ENCODE data around the gene OR52B2.
"Not testable (repeated sequence)": the region's sequence is repeated elsewhere in the genome, so short reads cannot be mapped to it uniquely, and the experiment has no call there.

The OR52B2 gene

DNA sequence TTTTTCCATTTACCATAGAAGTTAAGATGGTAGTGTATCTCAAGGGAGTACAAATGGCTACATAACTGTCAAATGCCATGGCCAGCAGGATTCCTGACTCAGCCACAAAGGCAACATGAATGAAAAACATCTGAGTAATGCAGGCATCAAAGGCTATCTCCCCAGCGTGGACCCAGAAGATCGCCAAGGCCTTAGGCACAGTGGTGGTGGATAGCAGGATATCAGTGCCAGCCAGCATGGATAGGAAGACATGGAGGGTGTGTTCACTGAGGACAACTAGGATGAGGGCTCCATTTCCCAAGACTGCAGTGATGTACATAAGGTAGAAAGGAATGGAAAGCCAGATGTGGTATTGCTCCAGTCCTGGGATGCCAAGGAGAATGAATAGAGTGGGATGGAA, 18.0 kb downstream of the OR52B2 start:
- DNase-seq: no peak

DNA sequence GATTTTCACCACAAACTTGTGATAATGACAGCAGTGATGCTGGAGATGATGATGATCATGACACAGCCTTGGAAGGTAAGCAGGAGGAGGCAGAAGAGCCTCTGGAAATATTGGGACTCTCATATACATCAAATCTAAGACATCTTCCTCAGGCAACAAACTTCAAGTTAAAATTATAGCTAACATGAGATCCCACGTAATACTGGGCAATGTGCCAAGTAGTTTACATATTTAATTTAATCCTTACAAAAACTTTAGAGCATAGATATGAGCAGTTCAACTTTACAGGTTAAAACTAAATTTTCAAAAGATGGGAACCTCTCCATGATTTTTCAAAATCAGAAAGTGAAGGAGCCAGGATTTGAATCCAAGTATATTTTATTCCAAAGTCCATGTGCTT, 19.0 kb downstream of the OR52B2 start:
- no peak for DNase-seq

DNA sequence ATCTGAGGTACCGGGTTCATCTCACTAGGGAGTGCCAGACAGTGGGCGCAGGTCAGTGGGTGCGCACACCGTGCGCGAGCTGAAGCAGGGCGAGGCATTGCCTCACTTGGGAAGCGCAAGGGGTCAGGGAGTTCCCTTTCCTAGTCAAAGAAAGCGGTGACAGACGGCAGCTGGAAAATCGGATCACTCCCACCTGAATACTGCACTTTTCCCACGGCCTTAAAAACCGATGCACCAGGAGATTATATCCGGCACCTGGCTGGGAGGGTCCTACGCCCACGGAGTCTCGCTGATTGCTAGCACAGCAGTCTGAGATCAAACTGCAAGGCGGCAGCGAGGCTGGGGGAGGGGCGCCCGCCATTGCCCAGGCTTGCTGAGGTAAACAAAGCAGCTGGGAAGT, 26.4 kb downstream of the OR52B2 start:
- DNase-seq: not testable (repeated sequence)

DNA sequence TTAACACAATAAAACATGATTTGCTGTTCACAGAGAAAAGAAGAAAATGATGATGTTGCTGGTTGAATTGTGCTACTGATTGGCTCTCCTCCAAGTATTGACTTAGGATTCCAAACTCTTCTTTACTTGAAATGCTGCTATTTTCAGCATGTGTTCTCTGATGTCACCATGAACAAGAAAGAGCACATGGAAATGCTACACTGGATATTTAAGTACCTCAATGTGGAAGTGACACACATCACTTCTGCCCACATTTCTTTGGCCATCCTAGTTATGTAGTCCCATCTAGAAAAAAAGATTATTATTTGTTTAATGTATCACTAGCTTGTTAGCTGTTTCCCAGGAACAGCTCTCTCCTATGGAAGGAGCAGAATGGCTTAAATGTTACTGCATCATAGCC, 27.2 kb downstream of the OR52B2 start:
- no peak for DNase-seq

DNA sequence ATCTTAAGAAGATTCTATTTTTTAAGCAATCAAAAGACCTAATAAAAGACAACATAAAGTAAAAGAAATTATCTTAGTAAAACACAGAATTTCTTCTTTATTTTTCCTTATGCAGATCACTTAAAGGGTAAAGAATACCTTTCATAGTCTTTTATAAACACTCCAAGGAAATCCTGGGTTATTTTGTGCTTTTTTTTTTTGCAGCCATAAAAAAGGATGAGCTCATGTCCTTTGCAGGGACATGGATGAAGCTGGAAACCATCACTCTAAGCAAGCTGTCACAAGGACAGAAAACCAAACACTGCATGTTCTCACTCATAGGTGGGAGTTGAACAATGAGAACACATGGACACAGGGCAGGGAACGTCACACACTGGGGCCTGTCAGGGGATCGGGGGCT, 34.2 kb downstream of the OR52B2 start:
- DNase-seq: not testable (repeated sequence)

DNA sequence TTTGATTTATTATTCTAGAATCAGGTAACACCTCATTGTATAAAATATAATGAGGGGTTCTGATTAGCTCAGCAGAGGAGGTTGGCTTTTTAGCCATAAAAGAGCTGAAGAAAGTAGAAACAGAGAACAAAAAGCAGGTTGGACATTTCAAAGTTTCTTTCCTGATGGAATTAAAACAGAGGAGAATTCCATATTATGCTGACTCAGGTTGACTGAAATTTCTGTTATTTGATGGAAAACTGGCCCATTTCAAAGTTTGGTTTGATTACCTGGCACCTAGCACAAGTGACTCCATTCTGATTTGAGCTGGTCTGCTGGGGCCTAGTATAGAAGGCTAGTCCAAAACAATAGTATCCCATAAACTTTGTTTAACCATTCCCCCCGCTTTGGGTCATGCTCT, 37.7 kb downstream of the OR52B2 start:
- DNase-seq: no peak

DNA sequence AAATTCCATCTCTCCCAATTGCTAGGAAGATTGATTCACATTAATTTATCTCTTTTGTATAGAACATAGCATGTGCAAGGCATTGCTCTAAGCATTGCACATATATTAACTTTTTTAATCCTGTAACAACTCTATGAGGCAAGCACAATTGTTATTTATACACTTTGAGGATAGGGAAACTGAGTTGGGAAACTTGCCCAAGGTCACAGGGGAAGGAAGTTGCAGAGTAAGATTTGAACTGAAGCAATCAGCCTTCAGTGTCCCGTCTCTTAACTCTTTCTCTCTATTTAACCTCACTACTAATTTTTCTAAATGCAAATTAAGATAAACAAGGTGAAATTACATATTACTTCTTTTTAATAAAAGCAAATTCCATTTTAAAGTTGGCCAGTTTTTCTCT, 40.5 kb downstream of the OR52B2 start:
- no peak for DNase-seq

DNA sequence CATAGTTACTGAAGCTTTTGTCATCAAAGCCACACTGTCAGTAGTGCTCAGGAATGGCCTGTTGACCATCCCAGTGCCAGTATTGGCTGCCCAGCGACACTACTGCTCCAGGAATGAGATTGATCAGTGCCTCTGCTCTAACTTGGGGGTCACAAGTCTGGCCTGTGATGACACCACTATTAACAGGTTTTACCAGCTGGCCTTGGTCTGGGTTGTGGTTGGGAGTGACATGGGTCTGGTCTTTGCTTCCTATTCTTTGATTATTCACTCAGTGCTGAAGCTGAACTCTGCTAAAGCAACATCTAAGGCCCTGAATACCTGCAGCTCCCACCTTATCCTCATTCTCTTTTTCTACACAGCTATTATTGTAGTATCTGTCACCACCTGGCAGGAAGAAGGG, 41.1 kb downstream of the OR52B2 start:
- DNase-seq: no peak

DNA sequence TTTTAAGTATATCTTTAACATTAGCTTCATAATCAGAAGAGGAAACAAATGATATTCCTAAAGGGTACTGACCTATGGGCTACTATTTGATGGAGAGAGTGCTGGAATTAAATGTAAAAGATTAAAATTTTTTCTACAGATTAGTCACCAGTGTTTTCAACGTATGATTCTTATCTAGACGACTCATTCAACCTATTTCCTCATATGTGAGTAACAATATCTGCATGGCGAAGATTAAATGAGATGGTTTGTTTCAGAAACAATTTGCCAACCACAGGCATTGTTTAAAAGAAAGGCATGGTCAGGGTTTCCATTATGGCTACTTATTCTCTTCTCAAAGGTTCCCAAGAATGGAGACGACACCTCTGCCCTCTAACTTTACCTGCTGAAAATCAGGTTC, 42.2 kb downstream of the OR52B2 start:
- no peak for DNase-seq

DNA sequence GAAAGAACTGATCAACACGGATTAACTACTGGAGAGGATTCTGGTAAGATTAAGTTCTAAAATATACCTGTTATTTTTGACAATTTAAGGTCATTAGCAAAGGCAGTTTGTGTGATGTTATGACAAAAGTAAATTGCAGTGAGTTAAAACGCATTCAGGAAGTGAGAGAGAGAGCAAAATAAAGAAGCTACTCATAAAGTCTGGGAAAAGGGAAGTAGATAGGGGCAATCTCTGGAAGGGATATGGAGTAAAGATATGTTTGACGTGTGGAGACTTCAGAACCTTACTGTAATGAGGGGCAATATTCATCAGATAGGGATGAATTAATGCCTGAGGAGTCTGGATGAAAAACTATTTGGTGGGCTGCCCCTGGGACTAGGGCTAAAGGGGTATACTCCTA, 45.9 kb downstream of the OR52B2 start:
- no peak for DNase-seq
